Mucosa of stomach (tissue), 1 donor: ENCODE measurements around the gene ARL14EPL.
"Not testable (repeated sequence)": the region's sequence is repeated elsewhere in the genome, so short reads cannot be mapped to it uniquely, and the experiment has no call there.

Experiments
- H3K27me3 ChIP-seq: one replicate; pipeline ENCODE4 v1.7.0; 2013; ENCODE audit warnings: mild to moderate bottlenecking, low read length; ENCODE audit not compliant: control insufficient read depth, insufficient read depth
- H3K36me3 ChIP-seq: one replicate; pipeline ENCODE4 v1.7.0; 2013; ENCODE audit warnings: low read length; ENCODE audit not compliant: control insufficient read depth, insufficient read depth
- H3K4me1 ChIP-seq: one replicate; pipeline ENCODE4 v1.7.0; 2013; ENCODE audit warnings: mild to moderate bottlenecking, low read length; ENCODE audit not compliant: control insufficient read depth, insufficient read depth
- H3K4me3 ChIP-seq: one replicate; pipeline ENCODE4 v1.7.0; 2013; ENCODE audit warnings: low read length
- H3K9ac ChIP-seq: one replicate; pipeline ENCODE4 v1.7.0; 2013; ENCODE audit warnings: mild to moderate bottlenecking, low read length, moderate library complexity
- H3K9me3 ChIP-seq: one replicate; pipeline ENCODE4 v1.7.0; 2013; ENCODE audit warnings: mild to moderate bottlenecking, low read length, moderate library complexity; ENCODE audit not compliant: control insufficient read depth
- donor health status: Pancreatic carcinoma.

Gene ARL14EPL

DNA sequence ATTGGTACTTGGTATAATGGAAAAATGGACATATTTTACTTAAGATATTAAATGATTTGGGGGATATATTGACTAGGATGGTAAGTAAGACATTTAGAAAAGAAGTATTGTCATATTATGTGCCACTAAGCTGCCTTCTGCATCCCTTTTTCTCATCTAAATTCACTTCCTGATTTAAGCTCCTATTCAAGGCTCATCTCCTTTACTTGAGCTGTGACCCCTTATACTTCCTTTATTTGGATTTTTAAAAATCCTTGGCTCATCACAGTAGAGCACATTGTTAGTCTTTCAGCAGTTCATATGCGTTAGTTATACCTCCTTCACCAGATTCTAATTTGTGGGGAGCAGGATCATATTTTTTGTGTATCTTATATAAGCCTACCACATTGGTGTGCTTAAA, 59.1 kb downstream of the ARL14EPL start:
- H3K4me1 ChIP-seq: no peaks in the 10 kb centered on the region
- no peaks in the 10 kb centered on the region for H3K9me3 ChIP-seq
- no peaks in the 10 kb centered on the region for H3K27me3 ChIP-seq
- H3K36me3 ChIP-seq: no peaks in the 10 kb centered on the region
- no peak overlapping the region for H3K4me3 ChIP-seq
- no peak overlapping the region for H3K9ac ChIP-seq

DNA sequence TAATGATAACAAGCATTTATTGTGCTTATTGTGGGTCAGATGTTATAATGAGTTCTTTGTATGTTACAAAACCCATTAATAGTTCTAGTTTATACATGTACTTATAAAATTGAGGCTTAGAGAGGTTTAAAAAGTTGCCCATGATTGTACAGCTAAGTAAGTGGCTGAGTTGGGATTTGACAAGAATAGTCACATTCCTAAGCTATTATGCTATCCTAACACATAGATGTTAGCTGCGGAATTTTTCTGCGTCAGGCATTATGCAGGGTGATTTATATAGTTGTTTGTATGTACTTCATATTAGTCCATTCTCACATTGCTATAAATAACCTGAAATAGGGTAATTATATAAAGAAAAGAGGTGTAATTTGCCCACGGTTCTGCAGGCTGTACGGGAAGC, 65.0 kb downstream of the ARL14EPL start:
- no peaks in the 10 kb centered on the region for H3K36me3 ChIP-seq
- H3K9ac ChIP-seq: no peak overlapping the region
- H3K4me3 ChIP-seq: no peak overlapping the region
- H3K9me3 ChIP-seq: no peaks in the 10 kb centered on the region
- H3K27me3 ChIP-seq: no peaks in the 10 kb centered on the region
- H3K4me1 ChIP-seq: no peaks in the 10 kb centered on the region

DNA sequence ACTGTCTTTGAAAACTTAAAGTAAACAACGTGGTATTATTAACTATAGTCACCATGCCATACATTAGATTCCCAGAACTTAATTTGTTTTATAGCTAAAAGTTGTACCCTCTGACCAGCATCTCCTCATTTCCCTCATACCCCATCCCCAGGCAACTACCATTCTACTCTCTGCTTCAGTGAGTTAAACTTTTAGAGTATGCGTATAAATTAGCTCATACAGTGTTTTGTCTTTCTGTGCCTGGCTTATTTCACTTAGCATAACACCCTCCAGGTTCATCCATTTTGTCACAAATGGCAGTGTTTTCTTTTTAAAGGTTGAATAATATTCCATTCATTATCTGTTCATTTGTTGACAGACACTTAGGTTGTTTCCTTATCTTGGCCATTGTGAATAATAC, 66.7 kb downstream of the ARL14EPL start:
- H3K27me3 ChIP-seq: no peaks in the 10 kb centered on the region
- no peaks in the 10 kb centered on the region for H3K9me3 ChIP-seq
- H3K4me3 ChIP-seq: no peak overlapping the region
- no peak overlapping the region for H3K9ac ChIP-seq
- H3K36me3 ChIP-seq: no peaks in the 10 kb centered on the region
- no peaks in the 10 kb centered on the region for H3K4me1 ChIP-seq

DNA sequence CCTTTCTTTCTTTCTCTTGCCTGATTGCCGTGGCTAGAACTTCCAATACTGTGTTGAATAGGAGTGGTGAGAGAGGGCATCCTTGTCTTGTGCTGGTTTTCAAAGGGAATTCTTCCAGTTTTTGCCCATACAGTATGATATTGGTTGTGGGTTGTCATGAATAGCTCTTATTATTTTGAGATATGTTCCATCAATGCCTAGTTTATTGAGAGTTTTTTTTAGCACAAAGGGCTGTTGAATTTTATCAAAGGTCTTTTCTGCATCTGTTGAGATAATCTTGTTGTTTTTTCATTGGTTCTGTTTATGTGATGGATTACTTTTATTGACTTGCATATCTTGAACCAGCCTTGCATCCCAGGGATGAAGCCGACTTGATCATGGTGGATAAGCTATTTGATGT, 72.7 kb downstream of the ARL14EPL start:
- not testable (repeated sequence) for H3K4me3 ChIP-seq, H3K9ac ChIP-seq, H3K9me3 ChIP-seq, H3K4me1 ChIP-seq, H3K36me3 ChIP-seq, H3K27me3 ChIP-seq
